ENCODE data around the gene AFF1.

The AFF1 gene

GRCh38 chr4:87030124-87030523 is 95.3 kb downstream of the AFF1 start:
- TF ChIP-seq NFIC (IDR thresholded peaks at IDR 0.05) (no peak), EGR1 (IDR thresholded peaks at IDR 0.05) (no peak), RAD21 (IDR thresholded peaks at IDR 0.05; ENCODE audit: low read depth) (no peak), CREB1 (IDR thresholded peaks at IDR 0.05; ENCODE audit: low read depth) (no peak), USF1 (IDR thresholded peaks at IDR 0.05) (no peak), MAX (IDR thresholded peaks at IDR 0.05) (no peak), ZBTB7A (IDR thresholded peaks at IDR 0.05; ENCODE audit: low read depth) (no peak), TCF12 (IDR thresholded peaks at IDR 0.05; ENCODE audit: low read depth) (no peak), REST (IDR thresholded peaks at IDR 0.05; ENCODE audit: low read depth) (no peak), EP300 (IDR thresholded peaks at IDR 0.05; ENCODE audit: borderline replicate concordance) (no peak), YY1 (IDR thresholded peaks at IDR 0.05; ENCODE audit: low read depth) (no peak), TAF1 (IDR thresholded peaks at IDR 0.05; ENCODE audit: low read depth) (no peak), FOXM1 (IDR thresholded peaks at IDR 0.05; ENCODE audit: borderline replicate concordance, low read depth) (no peak), CEBPB (IDR thresholded peaks at IDR 0.05) (no peak), TEAD4 (IDR thresholded peaks at IDR 0.05) (no peak)

GRCh38 chr4:87030755-87031441 is 96.1 kb downstream of the AFF1 start:
- TF ChIP-seq CEBPB (IDR thresholded peaks at IDR 0.05) = no peak
- peak; percentile 65 for TF ChIP-seq MAX (IDR thresholded peaks at IDR 0.05)
- no peak for TF ChIP-seq YY1 (IDR thresholded peaks at IDR 0.05; ENCODE audit: low read depth)

GRCh38 chr4:87031920-87032319 is 97.1 kb downstream of the AFF1 start:
- TF ChIP-seq FOXM1 (IDR thresholded peaks at IDR 0.05; ENCODE audit: borderline replicate concordance, low read depth) (no peak), TEAD4 (IDR thresholded peaks at IDR 0.05) (no peak), TCF12 (IDR thresholded peaks at IDR 0.05; ENCODE audit: low read depth) (no peak), USF1 (IDR thresholded peaks at IDR 0.05) (no peak), CEBPB (IDR thresholded peaks at IDR 0.05) (no peak), REST (IDR thresholded peaks at IDR 0.05; ENCODE audit: low read depth) (no peak), YY1 (IDR thresholded peaks at IDR 0.05; ENCODE audit: low read depth) (no peak), TAF1 (IDR thresholded peaks at IDR 0.05; ENCODE audit: low read depth) (no peak), CREB1 (IDR thresholded peaks at IDR 0.05; ENCODE audit: low read depth) (no peak), EGR1 (IDR thresholded peaks at IDR 0.05) (no peak)

GRCh38 chr4:87032884-87033533 is 98.2 kb downstream of the AFF1 start:
- TF ChIP-seq EGR1 (IDR thresholded peaks at IDR 0.05) (no peak), ZBTB7A (IDR thresholded peaks at IDR 0.05; ENCODE audit: low read depth) (no peak), RAD21 (IDR thresholded peaks at IDR 0.05; ENCODE audit: low read depth) (no peak), MAX (IDR thresholded peaks at IDR 0.05) (no peak), REST (IDR thresholded peaks at IDR 0.05; ENCODE audit: low read depth) (no peak), NFIC (IDR thresholded peaks at IDR 0.05) (peak; percentile 54), CREB1 (IDR thresholded peaks at IDR 0.05; ENCODE audit: low read depth) (no peak), CEBPB (IDR thresholded peaks at IDR 0.05) (peak; percentile 65; the same call in 1 of the 2 replicates), TEAD4 (IDR thresholded peaks at IDR 0.05) (peak; percentile 63), FOXM1 (IDR thresholded peaks at IDR 0.05; ENCODE audit: borderline replicate concordance, low read depth) (no peak), EP300 (IDR thresholded peaks at IDR 0.05; ENCODE audit: borderline replicate concordance) (no peak)
